Thyroid gland (tissue), 4 donors: Measurements from ENCODE around the gene C1QTNF8.

Experiments
- CTCF ChIP-seq, 6 experiments: fragments of 200-600 bp in 3 of 6; fragments of 450-650 bp in 3 of 6; sonication (generic) in 3 of 6; IDR thresholded peaks; one replicate each; pipeline ENCODE4 v1.5.1; 2016 to 2019; ENCODE audit warnings: antibody characterized with exemption in 6 of 6, mild to moderate bottlenecking in 2 of 6, inconsistent platforms in 1 of 6, moderate library complexity in 1 of 6
- POLR2A ChIP-seq, 2 donors: fragments of 450-650 bp; IDR thresholded peaks; one replicate each; pipeline ENCODE4 v1.6.1; 2017; ENCODE audit warnings: antibody characterized with exemption in 2 of 2, mild to moderate bottlenecking in 2 of 2, moderate library complexity in 1 of 2

- TF ChIP-seq POLR2A (IDR thresholded peaks at IDR 0.05) (no peak), CTCF (IDR thresholded peaks at IDR 0.05) (no peak)
Observed at GRCh38 chr16:1059310-1059709, 36.7 kb downstream of the C1QTNF8 start.
